ENCODE results near the gene NINL. TPM values are rescaled to one million over a fixed set of nuclear protein-coding genes. Genes with fewer than 3 reads are reported as not detected.
"Not testable (repeated sequence)": the region's sequence is repeated elsewhere in the genome, so short reads cannot be mapped to it uniquely, and the experiment has no call there.

The NINL gene
- total and polyA plus RNA-seq, 2 experiments from 2014 or later, result 26.4 to 61.3 TPM

- H3K4me3 ChIP-seq, result no peak overlapping the region
- no peaks in the 10 kb centered on the region for H3K36me3 ChIP-seq
- H3K27me3 ChIP-seq, result no peaks in the 10 kb centered on the region
- peaks cover 11% of the 10 kb centered on the region for H3K4me1 ChIP-seq (ENCODE audit: low read depth)
- no peak for TF ChIP-seq CTCF (IDR thresholded peaks at IDR 0.05; ENCODE audit: low read depth, low read length)
- H3K27ac ChIP-seq, result no peak overlapping the region
- DNase-seq (ENCODE audit: low read depth in 1 of 2, low spot score in 1 of 2), result no peak
- H3K9me3 ChIP-seq (ENCODE audit: low read depth), result no peaks in the 10 kb centered on the region
These were observed 18.5 kb downstream of the NINL start for GRCh38 chr20:25566821-25567220.

- peak overlapping the region; percentile 62 for H3K27ac ChIP-seq
- H3K27me3 ChIP-seq, result no peaks in the 10 kb centered on the region
- peak in 1 of 2 donors; percentile 15 for DNase-seq (ENCODE audit: low read depth in 1 of 2, low spot score in 1 of 2)
- no peaks in the 10 kb centered on the region for H3K4me1 ChIP-seq (ENCODE audit: low read depth)
- H3K4me3 ChIP-seq, result no peak overlapping the region
- TF ChIP-seq CTCF (IDR thresholded peaks at IDR 0.05; ENCODE audit: low read depth, low read length), result no peak
- no peaks in the 10 kb centered on the region for H3K9me3 ChIP-seq (ENCODE audit: low read depth)
- H3K36me3 ChIP-seq, result no peaks in the 10 kb centered on the region
These were observed 19.7 kb downstream of the NINL start for GRCh38 chr20:25565578-25566157.

- H3K4me1 ChIP-seq (ENCODE audit: low read depth), result peaks cover 5% of the 10 kb centered on the region
- no peak for TF ChIP-seq CTCF (IDR thresholded peaks at IDR 0.05; ENCODE audit: low read depth, low read length)
- H3K36me3 ChIP-seq, result no peaks in the 10 kb centered on the region
- no peak for DNase-seq (ENCODE audit: low read depth in 1 of 2, low spot score in 1 of 2)
- no peak overlapping the region for H3K4me3 ChIP-seq
- no peaks in the 10 kb centered on the region for H3K9me3 ChIP-seq (ENCODE audit: low read depth)
- no peaks in the 10 kb centered on the region for H3K27me3 ChIP-seq
- H3K27ac ChIP-seq, result no peak overlapping the region
These were observed 21.5 kb downstream of the NINL start for GRCh38 chr20:25563876-25564275.

DNA sequence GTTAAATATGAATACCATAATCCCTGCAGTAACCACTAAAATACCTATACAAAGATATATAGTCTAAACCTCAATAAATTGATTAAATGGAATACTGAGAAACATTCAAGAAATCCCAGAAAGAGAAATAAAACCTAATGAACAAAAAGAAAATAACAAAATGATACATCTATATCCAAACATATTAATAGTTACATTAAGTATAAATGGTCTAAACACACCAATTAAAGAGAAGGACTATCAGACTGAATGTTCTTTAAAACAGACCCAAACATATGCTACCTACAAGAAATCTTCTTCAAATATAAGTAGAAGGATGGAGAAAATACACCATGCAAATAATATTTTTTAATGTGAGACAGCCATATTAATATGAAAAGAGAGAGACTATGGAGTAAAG lies 22.0 kb downstream of the NINL start:
- no peaks in the 10 kb centered on the region for H3K36me3 ChIP-seq
- H3K27me3 ChIP-seq, result no peaks in the 10 kb centered on the region
- peaks cover 10% of the 10 kb centered on the region for H3K4me1 ChIP-seq (ENCODE audit: low read depth)
- H3K9me3 ChIP-seq (ENCODE audit: low read depth), result no peaks in the 10 kb centered on the region
- DNase-seq (ENCODE audit: low read depth in 1 of 2, low spot score in 1 of 2), result no peak
- no peak overlapping the region for H3K4me3 ChIP-seq
- H3K27ac ChIP-seq, result no peak overlapping the region
- no peak for TF ChIP-seq CTCF (IDR thresholded peaks at IDR 0.05; ENCODE audit: low read depth, low read length)

DNA sequence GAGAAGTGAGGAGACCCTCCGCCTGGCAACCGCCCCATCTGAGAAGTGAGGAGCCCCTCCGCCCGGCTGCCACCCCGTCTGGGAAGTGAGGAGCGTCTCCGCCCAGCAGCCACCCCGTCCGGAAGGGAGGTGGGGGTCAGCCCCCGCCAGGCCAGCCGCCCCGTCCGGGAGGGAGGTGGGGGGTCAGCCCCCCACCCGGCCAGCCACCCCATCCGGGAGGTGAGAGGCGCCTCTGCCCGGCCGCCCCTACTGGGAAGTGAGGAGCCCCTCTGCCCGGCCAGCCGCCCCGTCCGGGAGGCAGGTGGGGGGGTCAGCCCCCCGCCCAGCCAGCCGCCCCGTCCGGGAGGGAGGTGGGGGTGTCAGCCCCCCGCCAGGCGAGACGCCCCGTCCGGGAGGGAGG lies 23.6 kb downstream of the NINL start:
- not testable (repeated sequence) for H3K9me3 ChIP-seq (ENCODE audit: low read depth); H3K27ac ChIP-seq; H3K36me3 ChIP-seq; H3K27me3 ChIP-seq; H3K4me3 ChIP-seq; DNase-seq (ENCODE audit: low read depth in 1 of 2, low spot score in 1 of 2)
- H3K4me1 ChIP-seq (ENCODE audit: low read depth), result peaks cover 12% of the 10 kb centered on the region

DNA sequence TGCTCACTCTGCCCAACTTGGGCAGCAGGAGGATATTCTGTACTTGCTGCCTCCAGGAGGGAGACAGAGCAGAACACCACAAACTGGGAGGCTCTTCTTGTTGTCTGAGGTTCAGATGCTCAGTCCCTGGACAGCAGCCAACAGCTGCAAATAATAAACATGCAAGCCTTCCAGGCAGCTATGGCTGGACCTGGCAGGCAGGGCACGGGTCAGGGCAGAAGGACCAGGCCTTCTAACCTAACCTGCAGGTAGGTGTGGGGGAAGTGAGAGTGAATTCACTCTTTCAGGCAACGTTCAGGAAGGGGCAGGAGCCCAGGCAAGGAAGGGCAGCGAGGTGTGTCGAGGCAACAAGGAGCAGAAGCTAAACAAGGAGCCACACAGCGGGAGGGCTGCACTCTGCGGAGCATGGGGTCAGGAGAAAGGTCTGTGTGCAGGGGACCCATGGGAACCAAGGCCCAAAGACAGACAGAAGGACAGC lies 31.5 kb downstream of the NINL start:
- no peak for TF ChIP-seq CTCF (IDR thresholded peaks at IDR 0.05; ENCODE audit: low read depth, low read length)
- Histone ChIP-seq H3K4me1 (ENCODE audit: low read depth) (peaks cover 48% of the 10 kb centered on the region), H3K9me3 (ENCODE audit: low read depth) (no peaks in the 10 kb centered on the region), H3K36me3 (peaks cover 8% of the 10 kb centered on the region), H3K4me3 (no peak overlapping the region), H3K27me3 (no peaks in the 10 kb centered on the region), H3K27ac (peak overlapping the region; percentile 93)
- peak in 1 of 2 donors; percentile 76 for DNase-seq (ENCODE audit: low read depth in 1 of 2, low spot score in 1 of 2)
